A673 (cell line): ENCODE measurements around the gene VPS11. TPM values are rescaled to one million over a fixed set of nuclear protein-coding genes. Genes with fewer than 3 reads are reported as not detected.

Experiments used
- BruUV-seq: library from RNA; stranded (reverse); fragments of 400-500 nt; replicated peaks from 2 replicates; lab custom pipeline; 2021; lab: Mats Ljungman, UMichigan
- CTCF ChIA-PET: fragments of 300-600 bp; sonication (Branson Sonifier 250); formaldehyde crosslinking; loops from one replicate; lab custom pipeline; 2022; ENCODE audit warnings: antibody characterized with exemption; lab: Charles Lee
- POLR2A ChIA-PET: fragments of 300-600 bp; sonication (Branson Sonifier 250); formaldehyde crosslinking; loops from one replicate; lab custom pipeline; 2022; ENCODE audit warnings: antibody characterized with exemption; ENCODE audit not compliant: low non-redundant PET; lab: Charles Lee
- DNase-seq: peaks from one replicate; pipeline ENCODE4 v3.0.0-alpha.2; 2015; ENCODE audit warnings: low spot score
- H3K27ac ChIP-seq: fragments of 200-600 bp; sonication (generic); 2 replicates; pipeline ENCODE4 v1.5.1; 2016; ENCODE audit warnings: mixed run types, low read depth, mild to moderate bottlenecking, mixed read lengths, antibody characterized with exemption, low read length; ENCODE audit not compliant: poor library complexity, severe bottlenecking
- H3K27me3 ChIP-seq: fragments of 200-600 bp; sonication (generic); replicated peaks from 2 replicates; pipeline ENCODE4 v1.6.1; 2017; ENCODE audit warnings: mixed run types, low read depth, mild to moderate bottlenecking, mixed read lengths, antibody characterized with exemption, low read length; ENCODE audit not compliant: insufficient read depth, poor library complexity
- H3K36me3 ChIP-seq: fragments of 200-600 bp; sonication (generic); 2 replicates; pipeline ENCODE4 v1.6.1; 2016; ENCODE audit warnings: mixed run types, mild to moderate bottlenecking, mixed read lengths, antibody characterized with exemption, low read length; ENCODE audit not compliant: insufficient read depth, poor library complexity, severe bottlenecking
- H3K4me1 ChIP-seq: fragments of 200-600 bp; sonication (generic); 2 replicates; pipeline ENCODE4 v1.6.1; 2017; ENCODE audit warnings: mixed run types, mild to moderate bottlenecking, mixed read lengths, antibody characterized with exemption, low read length; ENCODE audit not compliant: insufficient read depth, poor library complexity, severe bottlenecking
- H3K4me3 ChIP-seq: fragments of 200-600 bp; sonication (generic); 2 replicates; pipeline ENCODE4 v1.5.1; 2016; ENCODE audit warnings: low read depth, mixed run types, mild to moderate bottlenecking, mixed read lengths, low read length; ENCODE audit not compliant: poor library complexity, severe bottlenecking
- H3K9me3 ChIP-seq: fragments of 200-600 bp; sonication (generic); 2 replicates; pipeline ENCODE4 v1.6.1; 2016; ENCODE audit warnings: mixed run types, low read depth, mild to moderate bottlenecking, mixed read lengths, antibody characterized with exemption, low read length; ENCODE audit not compliant: poor library complexity, severe bottlenecking
- EZH2 ChIP-seq: fragments of 200-600 bp; sonication (generic); IDR thresholded peaks from 2 replicates; pipeline ENCODE4 v1.6.1; 2017; ENCODE audit warnings: borderline replicate concordance, low read depth, mild to moderate bottlenecking, mixed read lengths, antibody characterized with exemption, low read length; ENCODE audit not compliant: poor library complexity, severe bottlenecking
- intact Hi-C: fragments of 100-400 bp; cut with micrococcal nuclease; formaldehyde crosslinking; loops from one replicate; pipeline ENCODE4 v1.10.0; 2022; ENCODE audit not compliant: unreplicated experiment
- total RNA-seq: library from RNA; stranded (reverse); gene quantifications from 2 replicates; pipeline ENCODE4 v1.2.3, GENCODE V29; 2021
- TF ChIP-seq, protein P1 (sequence below): fragments of 300-800, 200-600 bp; sonication (generic); conservative IDR thresholded peaks from 2 replicates; pipeline ENCODE4 v1.5.1; 2017; ENCODE audit warnings: low read depth, mild to moderate bottlenecking, antibody characterized with exemption, low read length, moderate library complexity, mixed read lengths

The VPS11 gene
- total RNA-seq, 1 experiment from 2014 or later: 26.7 TPM

DNA sequence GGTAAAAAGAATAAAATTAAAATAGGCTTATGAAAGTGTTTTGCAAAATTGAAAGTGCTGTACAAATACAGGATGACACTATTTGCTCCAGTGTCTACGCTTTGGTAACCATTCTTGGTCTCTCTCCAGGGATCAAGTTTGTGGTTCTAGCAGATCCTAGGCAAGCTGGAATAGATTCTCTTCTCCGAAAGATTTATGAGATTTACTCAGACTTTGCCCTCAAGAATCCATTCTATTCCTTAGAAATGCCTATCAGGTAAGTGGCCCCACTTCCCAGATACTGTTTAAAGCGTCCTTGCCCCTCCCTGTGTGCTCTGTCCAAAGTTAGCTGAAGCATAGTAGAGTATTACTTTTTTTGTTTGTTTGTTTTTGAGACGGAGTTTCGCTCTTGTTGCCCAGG is 46.0 kb upstream of the VPS11 start:
- no peak overlapping the region for H3K4me3 ChIP-seq
- intact Hi-C loops: no loop called here
- no peak for DNase-seq
- H3K27me3 ChIP-seq: no peaks in the 10 kb centered on the region
- peak overlapping the region; percentile 51 for H3K27ac ChIP-seq
- H3K4me1 ChIP-seq: peaks cover 13% of the 10 kb centered on the region
- H3K9me3 ChIP-seq: no peaks in the 10 kb centered on the region
- BruUV-seq: no TSS peak
- no peak for TF ChIP-seq EZH2
- TF ChIP-seq, protein P1, sequence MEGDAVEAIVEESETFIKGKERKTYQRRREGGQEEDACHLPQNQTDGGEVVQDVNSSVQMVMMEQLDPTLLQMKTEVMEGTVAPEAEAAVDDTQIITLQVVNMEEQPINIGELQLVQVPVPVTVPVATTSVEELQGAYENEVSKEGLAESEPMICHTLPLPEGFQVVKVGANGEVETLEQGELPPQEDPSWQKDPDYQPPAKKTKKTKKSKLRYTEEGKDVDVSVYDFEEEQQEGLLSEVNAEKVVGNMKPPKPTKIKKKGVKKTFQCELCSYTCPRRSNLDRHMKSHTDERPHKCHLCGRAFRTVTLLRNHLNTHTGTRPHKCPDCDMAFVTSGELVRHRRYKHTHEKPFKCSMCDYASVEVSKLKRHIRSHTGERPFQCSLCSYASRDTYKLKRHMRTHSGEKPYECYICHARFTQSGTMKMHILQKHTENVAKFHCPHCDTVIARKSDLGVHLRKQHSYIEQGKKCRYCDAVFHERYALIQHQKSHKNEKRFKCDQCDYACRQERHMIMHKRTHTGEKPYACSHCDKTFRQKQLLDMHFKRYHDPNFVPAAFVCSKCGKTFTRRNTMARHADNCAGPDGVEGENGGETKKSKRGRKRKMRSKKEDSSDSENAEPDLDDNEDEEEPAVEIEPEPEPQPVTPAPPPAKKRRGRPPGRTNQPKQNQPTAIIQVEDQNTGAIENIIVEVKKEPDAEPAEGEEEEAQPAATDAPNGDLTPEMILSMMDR: no peak
- H3K36me3 ChIP-seq: peaks cover 60% of the 10 kb centered on the region
- ChIA-PET POLR2A (interaction anchor here (0.5 kb wide), 1 partner anchor 95 kb away, joined by 9 read pairs; no protein-coding TSS in a partner anchor), CTCF (no interaction called here)

DNA sequence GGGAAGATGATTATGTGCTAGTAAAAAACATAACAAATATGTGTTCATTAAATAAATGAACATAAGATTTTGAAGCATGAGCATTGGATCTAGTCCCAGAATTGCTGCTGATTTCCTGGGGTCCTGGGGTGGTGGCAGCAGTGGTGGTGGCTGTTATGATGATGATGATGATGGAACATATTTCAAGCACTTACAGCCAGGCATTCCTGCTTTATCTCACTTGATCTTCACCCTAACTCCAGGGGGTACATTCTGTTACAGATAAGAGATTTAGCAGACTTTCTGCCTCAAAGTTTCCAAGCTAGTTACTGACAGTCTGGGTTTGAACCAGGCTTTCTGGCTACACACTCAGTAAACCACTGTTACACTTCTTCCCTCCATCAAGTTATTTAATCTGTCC is 43.9 kb upstream of the VPS11 start:
- CTCF ChIA-PET: no interaction called here

DNA sequence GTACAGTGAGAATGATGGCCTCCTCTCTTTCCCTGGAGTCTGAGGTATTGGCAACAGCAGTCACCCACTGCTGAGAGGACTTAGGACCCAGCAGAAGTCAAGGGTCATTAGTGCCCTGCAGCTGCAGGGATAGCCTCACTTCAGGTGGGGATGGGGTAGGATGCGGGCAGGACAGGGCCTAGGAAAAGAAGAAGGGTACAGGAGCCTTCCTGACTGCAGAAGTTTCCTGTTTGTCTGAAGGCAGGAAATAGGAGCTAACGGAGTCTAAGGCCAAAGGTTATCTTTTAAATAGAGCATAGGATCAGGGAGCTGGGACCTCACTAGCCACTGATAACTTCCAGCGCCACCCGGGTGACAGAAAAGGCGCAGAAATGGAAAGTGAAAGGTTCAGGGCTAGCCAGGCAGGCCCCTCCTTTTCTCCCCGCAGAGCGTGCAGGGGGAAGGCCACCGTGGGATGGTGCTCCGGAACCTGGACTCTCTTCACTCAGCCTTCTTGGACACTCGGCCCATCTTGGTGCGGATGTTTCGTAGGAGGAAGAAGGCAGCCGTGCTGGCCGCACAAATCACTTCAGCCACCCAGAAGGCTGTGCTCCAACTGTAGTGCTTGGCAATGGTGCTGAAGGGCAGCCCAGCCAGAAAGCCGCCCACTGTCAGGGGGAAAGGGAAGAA is 43.1 kb upstream of the VPS11 start:
- CTCF ChIA-PET: no interaction called here
- intact Hi-C loops: no loop called here
- H3K36me3 ChIP-seq: peaks cover 72% of the 10 kb centered on the region
- H3K4me3 ChIP-seq: no peak overlapping the region
- BruUV-seq: TSS peak; percentile 11
- H3K27me3 ChIP-seq: no peaks in the 10 kb centered on the region
- no peak for DNase-seq
- peak overlapping the region; percentile 8 for H3K27ac ChIP-seq
- POLR2A ChIA-PET: no interaction called here
- no peaks in the 10 kb centered on the region for H3K9me3 ChIP-seq
- TF ChIP-seq, protein P1: no peak
- TF ChIP-seq EZH2: no peak
- H3K4me1 ChIP-seq: peaks cover 17% of the 10 kb centered on the region

More for the DNA sequence above, 43.9 kb upstream of the VPS11 start:
- DNase-seq: no peak
- Histone ChIP-seq H3K27ac (no peak overlapping the region), H3K36me3 (peaks cover 68% of the 10 kb centered on the region), H3K27me3 (no peaks in the 10 kb centered on the region), H3K9me3 (no peaks in the 10 kb centered on the region), H3K4me1 (peaks cover 10% of the 10 kb centered on the region), H3K4me3 (no peak overlapping the region)
- POLR2A ChIA-PET: no interaction called here
- TF ChIP-seq, protein P1: no peak
- no peak for TF ChIP-seq EZH2
- no TSS peak for BruUV-seq
- intact Hi-C loops: no loop called here
